Spleen (tissue), 11 donors: ENCODE measurements around the gene KIAA0753. TPM values are rescaled to one million over a fixed set of nuclear protein-coding genes. Genes with fewer than 3 reads are reported as not detected.
A peak's percentile ranks its signal among the peaks of the same experiment; 100 is the strongest.

ENCODE experiments used
- DNase-seq: peaks from one replicate; pipeline ENCODE4 v3.0.0-alpha.2; 2020
- H3K27ac ChIP-seq, 8 donors: fragments of 200-600 bp; sonication (generic) in 7 of 8; 1 replicate in 4 of 8; 2 replicates in 4 of 8; pipeline versions ENCODE4 v1.5.0 to v1.8.0; 2016 to 2021; ENCODE audit warnings: inconsistent platforms in 4 of 8, mild to moderate bottlenecking in 4 of 8, moderate library complexity in 1 of 8
- H3K27me3 ChIP-seq, 7 donors: fragments of 200-600 bp; sonication (generic) in 6 of 7; replicated peaks in 1 of 7; 1 replicate in 4 of 7; 2 replicates in 3 of 7; pipeline versions ENCODE4 v1.5.0 to v1.8.0; 2016 to 2021; ENCODE audit warnings: inconsistent platforms in 3 of 7, mild to moderate bottlenecking in 1 of 7
- H3K36me3 ChIP-seq, 6 donors: fragments of 200-600 bp; sonication (generic) in 5 of 6; 1 replicate in 4 of 6; 2 replicates in 2 of 6; pipeline versions ENCODE4 v1.5.0 to v1.8.0; 2016 to 2021; ENCODE audit warnings: inconsistent platforms in 2 of 6
- H3K4me1 ChIP-seq, 6 donors: fragments of 200-600 bp; sonication (generic) in 5 of 6; 1 replicate in 3 of 6; 2 replicates in 3 of 6; pipeline versions ENCODE4 v1.5.0 to v1.8.0; 2016 to 2021; ENCODE audit warnings: inconsistent platforms in 3 of 6
- H3K4me3 ChIP-seq, 8 donors: fragments of 200-600 bp; sonication (generic) in 7 of 8; 1 replicate in 4 of 8; 2 replicates in 4 of 8; pipeline versions ENCODE4 v1.5.0 to v1.8.0; 2016 to 2021; ENCODE audit warnings: inconsistent platforms in 4 of 8, mild to moderate bottlenecking in 4 of 8, moderate library complexity in 2 of 8
- H3K9me3 ChIP-seq, 8 donors: fragments of 200-600 bp; sonication (generic) in 7 of 8; 1 replicate in 4 of 8; 2 replicates in 4 of 8; pipeline versions ENCODE4 v1.5.0 to v1.8.0; 2016 to 2021; ENCODE audit warnings: inconsistent platforms in 4 of 8
- POLR2A ChIP-seq, 3 donors: fragments of 450-650 bp; IDR thresholded peaks; one replicate each; pipeline ENCODE4 v1.5.1; 2017; ENCODE audit warnings: antibody characterized with exemption in 3 of 3, mild to moderate bottlenecking in 1 of 3
- POLR2AphosphoS5 ChIP-seq, 3 donors: sonication (generic); formaldehyde crosslinking; IDR thresholded peaks; one replicate each; pipeline ENCODE4 v1.5.1; 2017; ENCODE audit warnings: antibody characterized with exemption in 3 of 3
- WGBS, 5 donors: extraction: QIAGEN DNeasy Blood & Tissue Kit in 3 of 5; methylation state at CpG; one replicate each; pipeline versions ENCODE4 v1.1.5 to v1.1.7; 2013 to 2018; 5-methylcytosine and 5-hydroxymethylcytosine counted together
- intact Hi-C: fragments of 100-400 bp; cut with DNase I; formaldehyde crosslinking; loops from one replicate; pipeline ENCODE4 v1.15.0; 2023; ENCODE audit warnings: low total_unique reads
- polyA plus RNA-seq, 3 donors: library from polyadenylated mRNA; stranded (reverse); fragments of 200-250 nt; gene quantifications; one replicate each; pipeline ENCODE4 v1.2.1, GENCODE V29; 2013
- total RNA-seq, 7 donors: library from RNA; depleted of rRNA in 3 of 7; stranded (reverse); fragments of >200 nt in 3 of 7; fragmentation: NEBNext Ultra II Directional in 4 of 7; extraction: Animal tissue kit (Norgen Biotek cat#: 25700) in 4 of 7; gene quantifications; one replicate each; pipeline versions ENCODE4 v1.1.0 to v1.2.1, GENCODE V29; 2016 to 2021
- TF ChIP-seq, protein P1 (sequence below), 11 experiments: fragments of 200-600 bp in 7 of 11; fragments of 450-650 bp in 4 of 11; sonication (generic) in 4 of 11; IDR thresholded peaks in 8 of 11; conservative IDR thresholded peaks in 3 of 11; 1 replicate in 7 of 11; 2 replicates in 4 of 11; pipeline versions ENCODE4 v1.4.0 to v1.8.0; 2016 to 2021; ENCODE audit warnings: antibody characterized with exemption in 11 of 11, inconsistent platforms in 4 of 11, mild to moderate bottlenecking in 1 of 11
- donor health status: healthy with polysubstance abuse.
- donor health status: DM: no; HTN: no; CAD: no; lungs with moderate emphysema.
- donor health status: DM: no; HTN: no; CAD: no.
- donor health status: Bipolar disorder and iron deficiency.
- donor health status: healthy.
- donor health status: DM: no; HTN: no; CAD: no.
- donor health status: DM: yes; HTN: yes; CAD: no.

KIAA0753 gene
- total and polyA plus RNA-seq, 10 donors: 4.2 to 21.8 (median 17.6) TPM

DNA sequence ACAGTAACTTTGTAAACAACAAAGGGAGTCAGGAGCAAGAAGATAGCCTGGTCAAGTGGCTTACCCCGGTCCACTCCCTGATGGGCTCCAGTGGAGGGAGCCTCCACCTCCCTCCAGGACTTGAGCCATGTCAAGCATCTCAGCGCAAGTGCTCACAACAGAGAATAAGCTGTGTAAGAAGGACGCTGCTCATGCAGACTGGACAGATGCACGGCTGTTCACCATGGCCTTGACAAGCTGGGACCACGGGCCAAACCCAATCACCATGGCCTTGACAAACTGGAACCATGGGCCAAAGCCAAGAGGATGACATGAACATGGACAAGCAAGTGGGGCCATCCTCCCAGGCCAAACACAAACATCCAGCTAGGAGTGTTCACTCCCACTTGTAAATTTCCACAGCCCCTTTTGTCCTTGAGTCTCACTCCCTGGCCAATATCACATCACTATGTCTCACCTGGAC is 80.7 kb downstream of the KIAA0753 start:
- H3K27me3 ChIP-seq: peaks cover 0 to 41% (median 18%) of the 10 kb centered on the region in 7 donors
- peaks cover 0 to 52% (median 38%) of the 10 kb centered on the region in 6 donors for H3K4me1 ChIP-seq
- no peaks in the 10 kb centered on the region for H3K9me3 ChIP-seq
- H3K27ac ChIP-seq: peak overlapping the region; percentile 74 to 89 (median 84)
- 57 to 75% (median 73%) methylated on average over 5 of the region's 5 CpGs for WGBS, 5 donors
- intact Hi-C loops: loop anchor here (5.0 kb wide), 1 partner anchor 87 kb away; no protein-coding TSS in a partner anchor
- H3K36me3 ChIP-seq: no peaks in the 10 kb centered on the region
- TF ChIP-seq, protein P1, sequence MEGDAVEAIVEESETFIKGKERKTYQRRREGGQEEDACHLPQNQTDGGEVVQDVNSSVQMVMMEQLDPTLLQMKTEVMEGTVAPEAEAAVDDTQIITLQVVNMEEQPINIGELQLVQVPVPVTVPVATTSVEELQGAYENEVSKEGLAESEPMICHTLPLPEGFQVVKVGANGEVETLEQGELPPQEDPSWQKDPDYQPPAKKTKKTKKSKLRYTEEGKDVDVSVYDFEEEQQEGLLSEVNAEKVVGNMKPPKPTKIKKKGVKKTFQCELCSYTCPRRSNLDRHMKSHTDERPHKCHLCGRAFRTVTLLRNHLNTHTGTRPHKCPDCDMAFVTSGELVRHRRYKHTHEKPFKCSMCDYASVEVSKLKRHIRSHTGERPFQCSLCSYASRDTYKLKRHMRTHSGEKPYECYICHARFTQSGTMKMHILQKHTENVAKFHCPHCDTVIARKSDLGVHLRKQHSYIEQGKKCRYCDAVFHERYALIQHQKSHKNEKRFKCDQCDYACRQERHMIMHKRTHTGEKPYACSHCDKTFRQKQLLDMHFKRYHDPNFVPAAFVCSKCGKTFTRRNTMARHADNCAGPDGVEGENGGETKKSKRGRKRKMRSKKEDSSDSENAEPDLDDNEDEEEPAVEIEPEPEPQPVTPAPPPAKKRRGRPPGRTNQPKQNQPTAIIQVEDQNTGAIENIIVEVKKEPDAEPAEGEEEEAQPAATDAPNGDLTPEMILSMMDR (IDR thresholded peaks at IDR 0.05 in 8 of 11, conservative IDR thresholded peaks at IDR 0.05 in 3 of 11): no peak
- TF ChIP-seq POLR2AphosphoS5 (IDR thresholded peaks at IDR 0.05): peak in 2 of 3 donors; percentile 69 to 79
- no peak overlapping the region for H3K4me3 ChIP-seq
- DNase-seq: peak; percentile 79

DNA sequence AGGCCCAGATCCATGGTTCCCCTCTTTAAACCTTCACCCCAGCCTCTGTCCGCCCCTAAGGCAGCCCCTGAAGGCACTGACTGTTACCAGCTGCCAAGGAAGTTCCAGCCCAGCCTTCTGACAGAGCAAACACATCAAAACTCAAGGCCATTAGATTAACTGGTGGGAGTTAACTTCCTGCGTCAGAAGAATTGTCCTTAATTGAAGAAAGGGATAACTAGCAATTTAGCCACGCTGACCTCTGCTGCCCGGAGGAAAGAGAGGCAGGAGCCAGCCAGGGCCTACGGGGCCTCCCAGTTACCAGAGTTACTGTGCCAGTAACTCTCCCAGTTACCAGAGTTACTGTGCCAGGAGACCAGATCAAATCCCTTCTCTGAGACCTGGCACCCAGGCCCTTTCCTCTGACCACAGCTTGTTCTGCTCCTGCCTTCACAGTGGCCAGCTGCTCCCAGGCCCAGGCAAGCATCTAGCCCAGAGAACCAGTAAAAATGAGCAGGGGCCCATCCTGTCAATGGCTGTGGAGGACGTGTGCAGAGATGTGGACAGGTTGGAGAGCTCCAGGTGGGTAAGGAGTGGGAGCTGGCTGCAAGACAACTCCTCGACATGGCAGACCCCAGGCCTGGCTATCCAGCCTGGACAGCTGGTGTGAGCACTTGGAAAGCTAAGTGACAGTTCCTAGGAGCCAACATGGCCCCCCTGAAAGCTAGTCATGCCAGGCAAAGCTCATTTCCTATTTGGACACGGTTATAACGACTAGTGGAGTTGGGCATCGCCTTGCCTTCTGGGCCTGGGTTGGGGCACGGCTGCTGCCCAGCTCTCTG is 81.4 kb downstream of the KIAA0753 start:
- Histone ChIP-seq H3K4me3 (peak overlapping the region in 1 of 8 donors; percentile 82), H3K27me3 (peaks cover 0 to 47% (median 18%) of the 10 kb centered on the region in 7 donors), H3K4me1 (peaks cover 0 to 59% (median 40%) of the 10 kb centered on the region in 6 donors), H3K27ac (peak overlapping the region; percentile 74 to 89 (median 84)), H3K9me3 (no peaks in the 10 kb centered on the region), H3K36me3 (no peaks in the 10 kb centered on the region)
- WGBS, 5 donors: 59 to 72% (median 66%) methylated on average over 10 to 11 of the region's 11 CpGs
- intact Hi-C loops: loop anchor here (5.0 kb wide), 1 partner anchor 87 kb away; no protein-coding TSS in a partner anchor
- peak; percentile 75 for DNase-seq
- TF ChIP-seq POLR2A (IDR thresholded peaks at IDR 0.05) (peak in 1 of 3 donors; percentile 62), POLR2AphosphoS5 (IDR thresholded peaks at IDR 0.05) (peak in 2 of 3 donors; percentile 56 to 86)
- TF ChIP-seq, protein P1 (IDR thresholded peaks at IDR 0.05 in 8 of 11, conservative IDR thresholded peaks at IDR 0.05 in 3 of 11): peak in 4 of 11 experiments; percentile 7 to 24 (median 15)

DNA sequence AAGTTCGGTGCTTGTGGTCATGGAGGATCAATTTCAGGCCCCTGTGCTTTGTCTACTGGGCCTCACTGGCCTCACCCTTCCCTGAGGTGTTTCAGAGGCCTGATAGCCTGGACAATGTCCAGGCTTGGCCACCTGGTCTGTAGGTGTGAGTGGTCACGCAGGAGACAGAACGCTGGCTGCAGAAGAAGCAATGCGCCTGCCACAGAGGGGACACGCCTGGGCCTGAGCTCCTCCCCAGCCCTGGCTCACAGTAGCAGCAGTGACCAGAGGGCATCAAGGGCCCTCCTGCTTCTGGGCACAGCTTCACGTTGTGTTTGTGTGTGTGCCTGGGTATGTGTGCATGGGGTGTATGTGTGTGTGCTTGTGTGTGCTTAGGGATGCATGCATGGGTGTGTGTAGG is 82.2 kb downstream of the KIAA0753 start:
- intact Hi-C loops: loop anchor here (5.0 kb wide), 1 partner anchor 86 kb away; no protein-coding TSS in a partner anchor
- Histone ChIP-seq H3K9me3 (no peaks in the 10 kb centered on the region), H3K4me3 (peak overlapping the region in 4 of 8 donors; percentile 6 to 82 (median 30)), H3K36me3 (no peaks in the 10 kb centered on the region), H3K27ac (peak overlapping the region; percentile 72 to 89 (median 84)), H3K27me3 (peaks cover 0 to 56% (median 18%) of the 10 kb centered on the region in 7 donors), H3K4me1 (peaks cover 0 to 66% (median 43%) of the 10 kb centered on the region in 6 donors)
- DNase-seq: peak; percentile 70
- TF ChIP-seq, protein P1 (IDR thresholded peaks at IDR 0.05 in 8 of 11, conservative IDR thresholded peaks at IDR 0.05 in 3 of 11): no peak
- TF ChIP-seq POLR2A (IDR thresholded peaks at IDR 0.05) (no peak), POLR2AphosphoS5 (IDR thresholded peaks at IDR 0.05) (no peak)
- 61 to 84% (median 78%) methylated on average over 3 to 6 of the region's 6 CpGs for WGBS, 5 donors

DNA sequence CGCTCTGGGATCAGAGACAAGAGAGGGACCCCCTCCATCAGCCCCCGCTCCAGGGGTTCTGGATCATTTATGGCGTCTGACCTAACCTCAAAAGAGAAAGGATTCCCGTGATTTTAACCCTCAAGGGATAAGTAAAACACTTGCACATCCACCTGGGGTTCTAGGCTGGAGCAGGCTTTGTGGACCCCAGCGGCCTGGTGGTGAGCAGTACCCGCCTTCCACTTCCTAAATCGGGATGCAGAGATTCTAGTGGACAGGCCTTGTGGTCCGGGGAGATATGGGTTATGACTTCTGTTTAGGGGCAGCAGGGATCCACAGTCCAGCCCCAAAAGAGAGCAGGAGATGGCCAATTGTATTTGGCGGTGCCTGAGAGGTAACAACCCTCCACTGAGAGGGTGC is 83.5 kb downstream of the KIAA0753 start:
- Histone ChIP-seq H3K27ac (peak overlapping the region; percentile 72 to 89 (median 84)), H3K27me3 (peaks cover 0 to 52% (median 18%) of the 10 kb centered on the region in 7 donors), H3K4me1 (peaks cover 0 to 75% (median 46%) of the 10 kb centered on the region in 6 donors), H3K9me3 (no peaks in the 10 kb centered on the region), H3K4me3 (peak overlapping the region in 7 of 8 donors; percentile 20 to 82 (median 33)), H3K36me3 (no peaks in the 10 kb centered on the region)
- 44 to 53% (median 49%) methylated on average over 9 of the region's 9 CpGs for whole genome bisulfite sequencing, 5 donors
- intact Hi-C loops: loop anchor here (5.0 kb wide), 1 partner anchor 85 kb away; no protein-coding TSS in a partner anchor
- no peak for TF ChIP-seq POLR2AphosphoS5 (IDR thresholded peaks at IDR 0.05)
- no peak for TF ChIP-seq POLR2A (IDR thresholded peaks at IDR 0.05)
- TF ChIP-seq, protein P1 (IDR thresholded peaks at IDR 0.05 in 8 of 11, conservative IDR thresholded peaks at IDR 0.05 in 3 of 11): no peak
- peak; percentile 54 for DNase-seq
